GM12875 (cell line): ENCODE measurements around the gene INVS.

ENCODE experiments used
- H3K4me3 ChIP-seq: one replicate; pipeline ENCODE4 v1.5.1; 2011; ENCODE audit warnings: low read depth, low read length, control low read depth
- CTCF ChIP-seq: IDR thresholded peaks from 2 replicates; pipeline ENCODE4 v1.5.1; 2011; ENCODE audit warnings: low read depth, mild to moderate bottlenecking, control low read depth, inconsistent platforms, low read length, moderate library complexity, borderline replicate concordance; ENCODE audit not compliant: insufficient read depth

INVS gene

GRCh38 chr9:100306283-100306682 lies 207.2 kb downstream of the INVS start:
- no peak for TF ChIP-seq CTCF
- H3K4me3 ChIP-seq: no peak overlapping the region

DNA sequence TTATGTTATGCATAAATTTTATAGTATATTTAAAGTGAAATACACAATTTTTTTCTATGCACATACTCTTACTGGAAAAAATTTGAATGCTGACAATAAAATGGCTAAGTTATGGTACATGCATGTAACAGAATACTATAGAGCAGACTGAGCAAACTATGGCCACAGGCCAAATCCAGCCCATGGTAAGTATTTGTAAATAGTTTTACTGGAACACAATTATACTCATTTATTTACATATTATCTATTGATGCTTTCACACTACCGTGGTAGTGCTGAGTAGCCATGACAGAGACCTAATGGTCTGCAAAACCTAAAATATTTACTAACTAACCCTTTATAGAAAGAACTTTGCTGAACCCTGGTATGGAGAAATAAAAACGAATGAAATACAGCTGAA lies 208.0 kb downstream of the INVS start:
- H3K4me3 ChIP-seq: no peak overlapping the region
- no peak for TF ChIP-seq CTCF

DNA sequence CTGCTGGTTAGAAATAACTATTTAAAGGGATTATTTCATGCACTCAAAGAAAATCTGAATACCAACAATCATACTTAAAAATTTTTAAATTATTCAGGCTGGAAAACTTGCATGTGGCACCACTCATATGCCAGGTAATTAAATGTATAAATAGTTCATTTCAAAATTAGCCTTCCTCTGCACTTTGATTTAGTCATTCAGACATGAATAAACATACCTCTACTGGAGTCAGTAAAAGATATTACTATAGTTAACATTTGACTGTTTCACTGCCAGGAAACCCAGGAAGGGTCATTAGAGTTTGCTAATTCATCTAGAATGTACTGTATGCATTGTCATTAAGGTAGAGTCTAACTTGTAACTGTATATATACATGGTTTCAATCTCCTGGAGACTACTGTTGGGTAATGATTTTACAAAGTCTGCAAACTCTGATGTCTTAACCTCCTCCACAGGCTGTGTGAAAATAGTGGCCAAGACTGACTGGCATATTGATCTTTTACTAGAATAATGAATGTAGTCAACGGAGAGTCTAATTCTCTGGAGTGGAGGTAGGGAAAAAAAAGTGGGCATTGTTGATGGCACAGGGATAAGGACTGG lies 210.0 kb downstream of the INVS start:
- TF ChIP-seq CTCF: no peak
- H3K4me3 ChIP-seq: no peak overlapping the region

GRCh38 chr9:100309992-100310391 lies 210.9 kb downstream of the INVS start:
- H3K4me3 ChIP-seq: no peak overlapping the region
- no peak for TF ChIP-seq CTCF

DNA sequence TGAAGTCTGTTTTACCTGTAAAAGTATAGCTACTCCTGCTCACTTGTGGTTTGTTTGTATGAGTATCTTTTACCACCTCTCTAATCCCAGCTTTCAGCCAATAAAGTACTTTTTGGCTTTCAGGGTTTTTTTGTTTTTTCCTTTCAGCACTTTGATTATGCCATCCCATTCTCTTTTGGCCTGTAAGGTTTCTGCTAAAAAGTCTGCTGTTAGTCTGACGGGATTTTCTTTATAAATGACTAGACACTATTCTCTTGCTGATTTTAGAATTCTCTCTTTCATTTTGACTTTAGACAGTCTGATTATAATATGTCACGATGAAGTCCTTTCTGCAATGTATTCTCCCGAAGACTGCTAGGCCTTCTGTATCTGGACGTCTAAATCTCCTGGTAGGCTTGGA lies 216.5 kb downstream of the INVS start:
- TF ChIP-seq CTCF: no peak
- no peak overlapping the region for H3K4me3 ChIP-seq

DNA sequence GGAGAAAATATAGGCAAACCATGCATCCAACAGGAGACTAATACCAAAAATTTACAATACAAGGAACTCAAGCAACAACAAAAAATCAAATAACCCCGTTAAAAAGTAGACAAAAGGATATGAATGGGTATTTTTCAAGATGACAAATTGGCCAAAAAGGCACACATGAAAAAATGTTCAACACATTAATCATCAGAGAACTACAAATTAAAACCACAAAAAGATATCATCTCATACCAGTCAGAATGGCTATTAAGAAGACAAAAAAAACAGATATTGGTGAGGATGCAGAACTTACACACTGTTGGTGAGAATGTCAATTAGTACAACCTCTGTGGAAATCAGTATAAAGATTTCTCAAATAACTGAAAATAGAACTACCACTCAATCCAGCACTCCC lies 218.7 kb downstream of the INVS start:
- H3K4me3 ChIP-seq: no peak overlapping the region
- TF ChIP-seq CTCF: no peak

- no peak overlapping the region for H3K4me3 ChIP-seq
- TF ChIP-seq CTCF: peak; percentile 51; the same call in 1 of the 2 replicates
Observed at GRCh38 chr9:100322954-100323536, 224.0 kb downstream of the INVS start.
